ENCODE results near the gene ELF4. TPM values are rescaled to one million over a fixed set of nuclear protein-coding genes. Genes with fewer than 3 reads are reported as not detected.

ELF4 gene
- total and polyA plus RNA-seq, 10 of the 15 experiments (the other 5 are each of a cell fraction or from before 2014, with no cell fraction given) = 4.0 to 36.7 (median 22.6) TPM

- no peaks in the 10 kb centered on the region for H3K27me3 ChIP-seq (replicated peaks in 1 of 2; ENCODE audit: control insufficient read depth in 2 of 2, insufficient read depth in 2 of 2, low read length in 1 of 2)
- TF ChIP-seq NRF1 (conservative IDR thresholded peaks at IDR 0.05; ENCODE audit: low read depth, low read length) (no peak), E2F8 (IDR thresholded peaks at IDR 0.05; ENCODE audit: low read depth, partially characterized antibody) (no peak), E4F1 (IDR thresholded peaks at IDR 0.05; ENCODE audit: borderline replicate concordance, partially characterized antibody) (no peak), BCL3 (IDR thresholded peaks at IDR 0.05; ENCODE audit: borderline replicate concordance, insufficient read depth, low read depth, low read length, poor library complexity, severe bottlenecking) (no peak), SMAD1 (IDR thresholded peaks at IDR 0.05; ENCODE audit: low read depth, partially characterized antibody) (no peak), GATAD2B (conservative IDR thresholded peaks at IDR 0.05; ENCODE audit: low read depth) (no peak), KLF5 (IDR thresholded peaks at IDR 0.05; ENCODE audit: partially characterized antibody) (no peak)
- H3K79me2 ChIP-seq (ENCODE audit: control insufficient read depth, insufficient read depth, low read length) = no peaks in the 10 kb centered on the region
- no peaks in the 10 kb centered on the region for H3K4me1 ChIP-seq (ENCODE audit: control insufficient read depth, insufficient read depth, low read length)
- no peak overlapping the region for H3K9ac ChIP-seq (ENCODE audit: control insufficient read depth, insufficient read depth, low read length)
- RAD21 ChIA-PET (ENCODE audit: unreplicated experiment) = interaction anchor here (1.0 to 3.7 kb wide), 5 partner anchors 66 to 104 kb away, joined by 3 to 42 read pairs (median 5); no protein-coding TSS in a partner anchor
- intact Hi-C loops (cut with micrococcal nuclease; ENCODE audit: unreplicated experiment) (no loop called here), in situ Hi-C loops (cut with MboI) (loop anchor here (5.0 kb wide), 1 partner anchor 50 kb away; no protein-coding TSS in a partner anchor)
- no peak overlapping the region for H3K27ac ChIP-seq (ENCODE audit: control insufficient read depth, insufficient read depth)
- no peak for FAIRE-seq
- 59% methylated on average over 4 of the region's 4 CpGs for WGBS (ENCODE audit: insufficient coverage, insufficient replicate concordance, low lambda C conversion rate, missing lambda C conversion rate)
- no peak for ATAC-seq
- H3K36me3 ChIP-seq (ENCODE audit: control insufficient read depth in 2 of 2, insufficient read depth in 2 of 2, low read length in 1 of 2) = peaks cover 0 to 3% of the 10 kb centered on the region in 2 experiments; a peak in 2 of 4 replicates
- H3K4me3 ChIP-seq = no peak overlapping the region
- POLR2A ChIA-PET = no interaction called here
- CTCF ChIA-PET = interaction anchor here (0.6 to 5.1 kb wide), 18 partner anchors 9 to 272 kb away, joined by 3 to 163 read pairs (median 4); no protein-coding TSS in a partner anchor
- SMC1A ChIA-PET (ENCODE audit: uncharacterized antibody, unreplicated experiment) = interaction anchor here (1.0 to 7.0 kb wide), 9 partner anchors 20 to 423 kb away, joined by 3 to 71 read pairs (median 3); no protein-coding TSS in a partner anchor
- H4K20me1 ChIP-seq (ENCODE audit: control insufficient read depth, insufficient read depth) = no peaks in the 10 kb centered on the region
- H3K9me3 ChIP-seq (replicated peaks; ENCODE audit: control insufficient read depth, insufficient read depth, low read length) = no peaks in the 10 kb centered on the region
- H2AFZ ChIP-seq (ENCODE audit: control insufficient read depth, low read depth, low read length) = no peak overlapping the region
- no peak for DNase-seq (ENCODE audit: low read depth, low spot score)
- H3K4me2 ChIP-seq (ENCODE audit: control insufficient read depth, insufficient read depth) = no peak overlapping the region
- no TSS peak for BruUV-seq (replicated peaks)
Observed at GRCh38 chrX:130027569-130027968, 82.7 kb downstream of the ELF4 start.

All from GM12878 (cell line).